ENCODE data around the gene LRRC61.

GRCh38 chr7:150358988-150359621 lies 36.0 kb downstream of the LRRC61 start:
- no peak for TF ChIP-seq CTCF (conservative IDR thresholded peaks at IDR 0.05; ENCODE audit: low read length)
- TF ChIP-seq EZH2phosphoT487 (IDR thresholded peaks at IDR 0.05; ENCODE audit: borderline replicate concordance, low read depth, low read length): no peak

Measured in OCI-LY7 (cell line).